ENCODE results near the gene DOCK8. TPM values are rescaled to one million over a fixed set of nuclear protein-coding genes. Genes with fewer than 3 reads are reported as not detected.

DOCK8 gene
- total and polyA plus RNA-seq, 10 of the 15 experiments (the other 5 are each of a cell fraction or from before 2014, with no cell fraction given): 35.4 to 100 (median 44.7) TPM

GRCh38 chr9:462121-462520 is 247.5 kb downstream of the DOCK8 start:
- intact Hi-C loops (cut with micrococcal nuclease; ENCODE audit: unreplicated experiment): no loop called here

GRCh38 chr9:462606-463005 is 247.9 kb downstream of the DOCK8 start:
- Histone ChIP-seq H3K36me3 (ENCODE audit: control insufficient read depth in 2 of 2, insufficient read depth in 2 of 2, low read length in 1 of 2) (peaks cover 8 to 31% of the 10 kb centered on the region in 2 experiments), H3K27ac (ENCODE audit: control insufficient read depth, insufficient read depth) (no peak overlapping the region), H3K4me3 (no peak overlapping the region), H3K4me1 (ENCODE audit: control insufficient read depth, insufficient read depth, low read length) (no peaks in the 10 kb centered on the region), H3K4me2 (ENCODE audit: control insufficient read depth, insufficient read depth) (no peak overlapping the region), H3K9me3 (replicated peaks; ENCODE audit: control insufficient read depth, insufficient read depth, low read length) (no peaks in the 10 kb centered on the region), H3K79me2 (ENCODE audit: control insufficient read depth, insufficient read depth, low read length) (no peaks in the 10 kb centered on the region), H3K27me3 (replicated peaks in 1 of 2; ENCODE audit: control insufficient read depth in 2 of 2, insufficient read depth in 2 of 2, low read length in 1 of 2) (no peaks in the 10 kb centered on the region), H4K20me1 (ENCODE audit: control insufficient read depth, insufficient read depth) (no peaks in the 10 kb centered on the region), H3K9ac (ENCODE audit: control insufficient read depth, insufficient read depth, low read length) (no peak overlapping the region), H2AFZ (ENCODE audit: control insufficient read depth, low read depth, low read length) (no peak overlapping the region)
- no peak for FAIRE-seq
- SMC1A ChIA-PET (ENCODE audit: uncharacterized antibody, unreplicated experiment): interaction anchor here (0.9 kb wide), 1 partner anchor 21 kb away, joined by 3 read pairs; no protein-coding TSS in a partner anchor
- no TSS peak for BruUV-seq (replicated peaks)
- POLR2A ChIA-PET: no interaction called here
- no peak for DNase-seq (ENCODE audit: low read depth, low spot score)
- in situ Hi-C loops (cut with MboI) (no loop called here), intact Hi-C loops (cut with micrococcal nuclease; ENCODE audit: unreplicated experiment) (no loop called here)
- TF ChIP-seq IKZF2 (IDR thresholded peaks at IDR 0.05) (no peak), KDM1A (IDR thresholded peaks at IDR 0.05; ENCODE audit: borderline replicate concordance) (no peak), CREM (IDR thresholded peaks at IDR 0.05; ENCODE audit: low read depth) (no peak), YY1 (IDR thresholded peaks at IDR 0.05; ENCODE audit: low read depth, low read length) (no peak), NFIC (IDR thresholded peaks at IDR 0.05; ENCODE audit: low read depth, low read length) (no peak), ZNF384 (IDR thresholded peaks at IDR 0.05; ENCODE audit: borderline replicate concordance, low read depth, low read length) (no peak), ZBED1 (IDR thresholded peaks at IDR 0.05; ENCODE audit: borderline replicate concordance) (no peak), TARDBP (IDR thresholded peaks at IDR 0.05; ENCODE audit: borderline replicate concordance) (no peak), ZNF217 (IDR thresholded peaks at IDR 0.05) (no peak), ZNF274 (IDR thresholded peaks at IDR 0.05; ENCODE audit: insufficient read depth, insufficient read length) (no peak), CTCF (IDR thresholded peaks at IDR 0.05 in 2 of 3, conservative IDR thresholded peaks at IDR 0.05 in 1 of 3; ENCODE audit: control insufficient read depth in 2 of 3, extremely low read depth in 1 of 3, insufficient read depth in 1 of 3, low read depth in 3 of 3, low read length in 3 of 3) (no peak), SMARCA5 (IDR thresholded peaks at IDR 0.05) (no peak)
- 88% methylated on average over 1 of the region's 1 CpG for whole genome bisulfite sequencing (ENCODE audit: insufficient coverage, insufficient replicate concordance, low lambda C conversion rate, missing lambda C conversion rate)
- CTCF ChIA-PET: interaction anchor here (1.9 kb wide), 1 partner anchor 15 kb away, joined by 6 read pairs; no protein-coding TSS in a partner anchor
- no peak for ATAC-seq
- RAD21 ChIA-PET (ENCODE audit: unreplicated experiment): no interaction called here

More at GRCh38 chr9:462121-462520, 247.5 kb downstream of the DOCK8 start:
- Histone ChIP-seq H3K79me2 (ENCODE audit: control insufficient read depth, insufficient read depth, low read length) (no peaks in the 10 kb centered on the region), H3K27me3 (replicated peaks in 1 of 2; ENCODE audit: control insufficient read depth in 2 of 2, insufficient read depth in 2 of 2, low read length in 1 of 2) (no peaks in the 10 kb centered on the region), H3K9me3 (replicated peaks; ENCODE audit: control insufficient read depth, insufficient read depth, low read length) (no peaks in the 10 kb centered on the region), H3K4me1 (ENCODE audit: control insufficient read depth, insufficient read depth, low read length) (no peaks in the 10 kb centered on the region), H3K4me3 (no peak overlapping the region), H3K36me3 (ENCODE audit: control insufficient read depth in 2 of 2, insufficient read depth in 2 of 2, low read length in 1 of 2) (peaks cover 8 to 34% of the 10 kb centered on the region in 2 experiments), H3K9ac (ENCODE audit: control insufficient read depth, insufficient read depth, low read length) (no peak overlapping the region), H2AFZ (ENCODE audit: control insufficient read depth, low read depth, low read length) (no peak overlapping the region), H3K27ac (ENCODE audit: control insufficient read depth, insufficient read depth) (no peak overlapping the region), H4K20me1 (ENCODE audit: control insufficient read depth, insufficient read depth) (no peaks in the 10 kb centered on the region), H3K4me2 (ENCODE audit: control insufficient read depth, insufficient read depth) (no peak overlapping the region)
- no TSS peak for BruUV-seq (replicated peaks)
- TF ChIP-seq ASH2L (IDR thresholded peaks at IDR 0.05; ENCODE audit: borderline replicate concordance, low read depth): no peak
- no peak for TF ChIP-seq RB1 (IDR thresholded peaks at IDR 0.05; ENCODE audit: borderline replicate concordance)
- no peak for TF ChIP-seq SMC3 (IDR thresholded peaks at IDR 0.05; ENCODE audit: borderline replicate concordance, low read length)
- no peak for TF ChIP-seq RBBP5 (conservative IDR thresholded peaks at IDR 0.05)
- no peak for TF ChIP-seq RFX5 (IDR thresholded peaks at IDR 0.05; ENCODE audit: low read depth, low read length)
- TF ChIP-seq CHD1 (IDR thresholded peaks at IDR 0.05; ENCODE audit: low read depth, low read length): no peak
- no peak for TF ChIP-seq MTA3 (IDR thresholded peaks at IDR 0.05; ENCODE audit: borderline replicate concordance, low read length)
- TF ChIP-seq GABPA (IDR thresholded peaks at IDR 0.05; ENCODE audit: low read depth): no peak
- no peak for TF ChIP-seq MAX (IDR thresholded peaks at IDR 0.05; ENCODE audit: low read depth, low read length)
- POLR2A ChIA-PET: no interaction called here
- RAD21 ChIA-PET (ENCODE audit: unreplicated experiment): no interaction called here
- DNase-seq (ENCODE audit: low read depth, low spot score): no peak
- in situ Hi-C loops (cut with MboI): no loop called here
- WGBS (ENCODE audit: insufficient coverage, insufficient replicate concordance, low lambda C conversion rate, missing lambda C conversion rate): 97% methylated on average over 2 of the region's 2 CpGs
- SMC1A ChIA-PET (ENCODE audit: uncharacterized antibody, unreplicated experiment): interaction anchor here (0.9 kb wide), 1 partner anchor 21 kb away, joined by 3 read pairs; no protein-coding TSS in a partner anchor
- CTCF ChIA-PET: interaction anchor here (1.9 kb wide), 1 partner anchor 15 kb away, joined by 6 read pairs; no protein-coding TSS in a partner anchor
- FAIRE-seq: no peak
- no peak for ATAC-seq

Data from GM12878 (cell line).